Lung microvascular endothelial cell (primary cell): ENCODE measurements around the gene RXRB. TPM values are rescaled to one million over a fixed set of nuclear protein-coding genes. Genes with fewer than 3 reads are reported as not detected.
"Not testable (repeated sequence)": the region's sequence is repeated elsewhere in the genome, so short reads cannot be mapped to it uniquely, and the experiment has no call there.

ENCODE experiments used
- DNase-seq, 2 donors: peaks; one replicate each; pipeline versions ENCODE4 v3.0.0 to v3.0.0-alpha.2; 2010; ENCODE audit warnings: low read depth in 2 of 2
- total RNA-seq: library from RNA; depleted of rRNA; stranded (reverse); fragments of >200 nt; gene quantifications from 2 replicates; pipeline ENCODE4 v1.2.1, GENCODE V29; 2014

RXRB gene
- 15.5 and 18.3 TPM in 2 replicates for total RNA-seq

GRCh38 chr6:33200219-33201146, at the start of gene RXRB, which contains the start of gene SLC39A7:
TSS of gene RXRB (minus strand) at chr6:33200665. CDS start at chr6:33200476, 189 bp downstream.
TSS of gene SLC39A7 (plus strand) at chr6:33200867. CDS start at chr6:33201246, 379 bp downstream.
- DNase-seq, result peak; percentile 99 to 100

- peak; percentile 8 to 70 for DNase-seq
Observed at GRCh38 chr6:33249732-33250630, 49.5 kb upstream of the RXRB start.

GRCh38 chr6:33248932-33249731, 48.7 kb upstream of the RXRB start:
- peak; percentile 98 to 99 for DNase-seq

- DNase-seq, result no peak
Observed at GRCh38 chr6:33248643-33248931, 48.1 kb upstream of the RXRB start.

- DNase-seq, result peak; percentile 86 to 88
Observed at GRCh38 chr6:33247977-33248642, 47.6 kb upstream of the RXRB start.

GRCh38 chr6:33243476-33243875, 43.0 kb upstream of the RXRB start:
- no peak for DNase-seq

- no peak for DNase-seq
Observed at GRCh38 chr6:33241968-33242367, 41.5 kb upstream of the RXRB start.

GRCh38 chr6:33237741-33238140, 37.3 kb upstream of the RXRB start:
- DNase-seq, result no peak

GRCh38 chr6:33236852-33237251, 36.4 kb upstream of the RXRB start:
- DNase-seq, result no peak

GRCh38 chr6:33236328-33236727, 35.9 kb upstream of the RXRB start:
- no peak for DNase-seq

GRCh38 chr6:33235221-33235634, 34.8 kb upstream of the RXRB start:
- no peak for DNase-seq

- DNase-seq, result not testable (repeated sequence)
Observed at GRCh38 chr6:33226503-33227120, 26.1 kb upstream of the RXRB start.

GRCh38 chr6:33217681-33218080, 17.2 kb upstream of the RXRB start:
- no peak for DNase-seq

- no peak for DNase-seq
Observed at GRCh38 chr6:33217246-33217645, 16.8 kb upstream of the RXRB start.

- DNase-seq, result no peak
Observed at GRCh38 chr6:33216117-33216649, 15.7 kb upstream of the RXRB start.

GRCh38 chr6:33215271-33216116, 15.0 kb upstream of the RXRB start:
- DNase-seq, result no peak

GRCh38 chr6:33213989-33214335, 13.5 kb upstream of the RXRB start:
- no peak for DNase-seq

- DNase-seq, result peak in 1 of 2 donors; percentile 20
Observed at GRCh38 chr6:33213166-33213988, 12.9 kb upstream of the RXRB start.

- DNase-seq, result peak in 1 of 2 donors; percentile 27
Observed at GRCh38 chr6:33212857-33213165, 12.3 kb upstream of the RXRB start.
